Measurements from ENCODE around the gene PEX13.

GRCh38 chr2:61045226-61045625 lies 27.7 kb downstream of the PEX13 start:
- TF ChIP-seq EP300 (IDR thresholded peaks at IDR 0.05) = no peak
- no peak for TF ChIP-seq POLR2A (IDR thresholded peaks at IDR 0.05)
- no peak for TF ChIP-seq CTCF (IDR thresholded peaks at IDR 0.05)
- no peak for TF ChIP-seq POLR2AphosphoS5 (IDR thresholded peaks at IDR 0.05)

Measured in gastroesophageal sphincter (tissue), 3 donors.